Endothelial cell of umbilical vein (primary cell): Measurements from ENCODE around the gene HCLS1.

Source experiments
- EZH2 ChIP-seq: IDR thresholded peaks from 2 replicates; pipeline ENCODE4 v1.6.1; 2012; ENCODE audit warnings: borderline replicate concordance, low read depth, mild to moderate bottlenecking, moderate library complexity, low read length, inconsistent platforms; ENCODE audit not compliant: severe bottlenecking
- FOS ChIP-seq: IDR thresholded peaks from 2 replicates; pipeline ENCODE4 v1.6.1; 2011; ENCODE audit warnings: mild to moderate bottlenecking, low read length, moderate library complexity, borderline replicate concordance; ENCODE audit not compliant: insufficient read depth
- MYC ChIP-seq: IDR thresholded peaks from one replicate; pipeline ENCODE4 v1.6.1; 2011; ENCODE audit warnings: mild to moderate bottlenecking, low read depth, low read length
- POLR2A ChIP-seq: IDR thresholded peaks from 2 replicates; pipeline ENCODE4 v1.6.1; 2012; ENCODE audit warnings: low read depth, mild to moderate bottlenecking, control low read depth, low read length
- POLR2AphosphoS5 ChIP-seq: IDR thresholded peaks from 2 replicates; pipeline ENCODE4 v1.6.1; 2012; ENCODE audit warnings: low read depth, mild to moderate bottlenecking, control low read depth, low read length, moderate library complexity; ENCODE audit not compliant: insufficient read depth
- TF ChIP-seq, protein P1 (sequence below), 2 donors: IDR thresholded peaks; 1 replicate in 1 of 2; 2 replicates in 1 of 2; pipeline ENCODE4 v1.5.1; 2011; ENCODE audit warnings: low read length in 2 of 2, mild to moderate bottlenecking in 2 of 2, moderate library complexity in 2 of 2, control low read depth in 1 of 2, inconsistent platforms in 1 of 2, low read depth in 1 of 2; ENCODE audit not compliant: insufficient read depth in 1 of 2; ENCODE audit errors: extremely low read depth in 1 of 2
- TF ChIP-seq, protein P2 (sequence below): IDR thresholded peaks from 2 replicates; pipeline ENCODE4 v1.6.1; 2011; ENCODE audit not compliant: insufficient read depth, insufficient read length

DNA sequence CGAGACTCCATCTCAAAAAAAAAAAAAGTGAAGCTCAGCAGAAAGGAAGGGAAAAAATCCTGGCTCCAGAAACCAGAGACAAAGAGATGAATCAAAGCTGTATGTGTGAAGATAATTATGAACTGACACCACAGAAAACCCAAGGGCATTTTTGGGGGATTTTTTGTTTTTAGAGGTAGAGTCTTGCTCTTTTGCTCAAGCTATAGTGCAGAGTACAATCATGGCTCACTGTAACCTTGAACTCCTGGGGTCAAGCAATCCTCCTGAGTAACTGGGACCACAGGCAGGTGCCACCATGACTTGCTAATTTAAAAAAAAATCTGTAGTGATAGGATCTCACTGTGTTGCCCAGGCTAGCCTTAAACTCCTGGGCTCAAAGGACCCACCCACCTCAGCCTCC lies 22.8 kb downstream of the HCLS1 start:
- TF ChIP-seq, protein P1, sequence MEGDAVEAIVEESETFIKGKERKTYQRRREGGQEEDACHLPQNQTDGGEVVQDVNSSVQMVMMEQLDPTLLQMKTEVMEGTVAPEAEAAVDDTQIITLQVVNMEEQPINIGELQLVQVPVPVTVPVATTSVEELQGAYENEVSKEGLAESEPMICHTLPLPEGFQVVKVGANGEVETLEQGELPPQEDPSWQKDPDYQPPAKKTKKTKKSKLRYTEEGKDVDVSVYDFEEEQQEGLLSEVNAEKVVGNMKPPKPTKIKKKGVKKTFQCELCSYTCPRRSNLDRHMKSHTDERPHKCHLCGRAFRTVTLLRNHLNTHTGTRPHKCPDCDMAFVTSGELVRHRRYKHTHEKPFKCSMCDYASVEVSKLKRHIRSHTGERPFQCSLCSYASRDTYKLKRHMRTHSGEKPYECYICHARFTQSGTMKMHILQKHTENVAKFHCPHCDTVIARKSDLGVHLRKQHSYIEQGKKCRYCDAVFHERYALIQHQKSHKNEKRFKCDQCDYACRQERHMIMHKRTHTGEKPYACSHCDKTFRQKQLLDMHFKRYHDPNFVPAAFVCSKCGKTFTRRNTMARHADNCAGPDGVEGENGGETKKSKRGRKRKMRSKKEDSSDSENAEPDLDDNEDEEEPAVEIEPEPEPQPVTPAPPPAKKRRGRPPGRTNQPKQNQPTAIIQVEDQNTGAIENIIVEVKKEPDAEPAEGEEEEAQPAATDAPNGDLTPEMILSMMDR (IDR thresholded peaks at IDR 0.05; ENCODE audit: extremely low read depth in 1 of 2, insufficient read depth in 1 of 2, low read depth in 1 of 2, low read length in 2 of 2), result no peak
- TF ChIP-seq POLR2A (no peak), POLR2AphosphoS5 (no peak), FOS (no peak), EZH2 (no peak), MYC (no peak)
- TF ChIP-seq, protein P2, sequence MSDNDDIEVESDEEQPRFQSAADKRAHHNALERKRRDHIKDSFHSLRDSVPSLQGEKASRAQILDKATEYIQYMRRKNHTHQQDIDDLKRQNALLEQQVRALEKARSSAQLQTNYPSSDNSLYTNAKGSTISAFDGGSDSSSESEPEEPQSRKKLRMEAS, result no peak
